Measurements from ENCODE around the gene RPS6KA1. TPM values are rescaled to one million over a fixed set of nuclear protein-coding genes. Genes with fewer than 3 reads are reported as not detected.
A peak's percentile ranks its signal among the peaks of the same experiment; 100 is the strongest.

RPS6KA1 gene
- total and polyA plus RNA-seq, 2 of the 13 experiments (the other 11 are each of a cell fraction or from before 2014, with no cell fraction given), result 19.6 to 24.2 TPM

- TF ChIP-seq NFKB2 (CRISPR knock-in tag; IDR thresholded peaks at IDR 0.05; ENCODE audit: borderline replicate concordance) (no peak), ZMYM2 (CRISPR knock-in tag; IDR thresholded peaks at IDR 0.05) (no peak), CEBPB (IDR thresholded peaks at IDR 0.05; ENCODE audit: borderline replicate concordance, low read depth, low read length) (no peak), ZBTB1 (CRISPR knock-in tag; IDR thresholded peaks at IDR 0.05; ENCODE audit: borderline replicate concordance) (no peak), ZHX1 (CRISPR knock-in tag; IDR thresholded peaks at IDR 0.05; ENCODE audit: low read depth) (no peak), SRF (IDR thresholded peaks at IDR 0.05; ENCODE audit: low read depth, low read length) (no peak), MYC (CRISPR knock-in tag; IDR thresholded peaks at IDR 0.05; ENCODE audit: borderline replicate concordance) (peak; percentile 33; the same call in 1 of the 2 replicates), TOPORS (CRISPR knock-in tag; IDR thresholded peaks at IDR 0.05) (no peak), RNF2 (conservative IDR thresholded peaks at IDR 0.05; ENCODE audit: low read depth) (no peak), HDAC1 (CRISPR knock-in tag; IDR thresholded peaks at IDR 0.05) (peak; percentile 72), ZNF432 (CRISPR knock-in tag; IDR thresholded peaks at IDR 0.05; ENCODE audit: borderline replicate concordance) (no peak), ZBTB46 (CRISPR knock-in tag; IDR thresholded peaks at IDR 0.05; ENCODE audit: borderline replicate concordance) (no peak), ZFP90 (CRISPR knock-in tag; IDR thresholded peaks at IDR 0.05; ENCODE audit: borderline replicate concordance) (no peak), GATAD2A (CRISPR knock-in tag; IDR thresholded peaks at IDR 0.05) (peak; percentile 66; the same call in 1 of the 2 replicates), ZNF704 (CRISPR knock-in tag; IDR thresholded peaks at IDR 0.05; ENCODE audit: borderline replicate concordance) (no peak), PRDM15 (CRISPR knock-in tag; IDR thresholded peaks at IDR 0.05) (no peak), FOXO4 (CRISPR knock-in tag; conservative IDR thresholded peaks at IDR 0.05) (no peak), ZNF619 (CRISPR knock-in tag; IDR thresholded peaks at IDR 0.05) (no peak), ARID2 (CRISPR knock-in tag; IDR thresholded peaks at IDR 0.05; ENCODE audit: borderline replicate concordance) (no peak)
These were observed 1.5 kb downstream of the RPS6KA1 start (continued) for GRCh38 chr1:26530895-26531598.
